K562 (cell line): Measurements from ENCODE around the gene USP28. TPM values are rescaled to one million over a fixed set of nuclear protein-coding genes. Genes with fewer than 3 reads are reported as not detected.

Source experiments
- ATAC-seq: fragments of 200-7000 bp; cut with Tn5 transposase; 3 replicates; pipeline ENCODE4 v1.9.1; 2020; ENCODE audit warnings: moderate library complexity
- BruUV-seq: library from RNA; stranded (reverse); fragments of 400-500 nt; replicated peaks from 2 replicates; lab custom pipeline; 2021; lab: Mats Ljungman, UMichigan
- CTCF ChIA-PET: fragments of 300-600 bp; formaldehyde crosslinking; extraction: SDS; loops from one replicate; lab custom pipeline; 2021; ENCODE audit warnings: low intra/inter-chr PET ratio; lab: Yijun Ruan, JAX
- POLR2A ChIA-PET: fragments of 300-600, 350-650 bp; sonication (Branson Sonifier 250); formaldehyde crosslinking; extraction: SDS; loops from one replicate; lab custom pipeline; 2021; ENCODE audit warnings: antibody characterized with exemption, inconsistent platforms; lab: Yijun Ruan, JAX
- DNase-seq, 4 experiments: peaks; one replicate each; pipeline versions ENCODE4 v3.0.0 to v3.0.0-alpha.2; 2011 to 2018; ENCODE audit warnings: low spot score in 3 of 4, mixed read lengths in 3 of 4; ENCODE audit errors: extremely low read depth in 1 of 4
- FAIRE-seq: peaks from 2 replicates; lab custom pipeline; 2011; peaks lifted over from hg19 to GRCh38; lab: Jason Lieb, UNC
- H2AFZ ChIP-seq: 2 replicates; pipeline ENCODE4 v1.6.0; 2011; ENCODE audit warnings: low read depth, low read length, control low read depth, inconsistent platforms
- H3K27ac ChIP-seq: fragments of 200-600 bp; 3 replicates; pipeline ENCODE4 v1.8.0; 2011; ENCODE audit warnings: low read depth, mild to moderate bottlenecking, control low read depth, inconsistent platforms, low read length, moderate library complexity, mixed read lengths; ENCODE audit errors: extremely low read depth
- H3K27me3 ChIP-seq, 2 experiments: fragments of 300-600 bp in 1 of 2; 2 replicates in 1 of 2; 3 replicates in 1 of 2; pipeline versions ENCODE4 v1.6.0 to v1.8.0; 2011; ENCODE audit warnings: inconsistent platforms in 2 of 2, low read length in 2 of 2, mild to moderate bottlenecking in 1 of 2, mixed read lengths in 1 of 2, moderate library complexity in 1 of 2; ENCODE audit not compliant: control insufficient read depth in 2 of 2, insufficient read depth in 2 of 2
- H3K36me3 ChIP-seq: fragments of 300-600 bp; 3 replicates; pipeline ENCODE4 v1.8.0; 2011; ENCODE audit warnings: mild to moderate bottlenecking, low read length, inconsistent platforms; ENCODE audit not compliant: control insufficient read depth, insufficient read depth
- H3K4me1 ChIP-seq, 2 experiments: fragments of 200-600 bp in 1 of 2; replicated peaks in 1 of 2; 2 replicates in 1 of 2; 3 replicates in 1 of 2; pipeline versions ENCODE4 v1.5.1 to v1.8.0; 2011; ENCODE audit warnings: inconsistent platforms in 2 of 2, low read length in 2 of 2, mild to moderate bottlenecking in 1 of 2, mixed read lengths in 1 of 2, moderate library complexity in 1 of 2; ENCODE audit not compliant: control insufficient read depth in 2 of 2, insufficient read depth in 2 of 2
- H3K4me2 ChIP-seq: 2 replicates; pipeline ENCODE4 v1.6.1; 2011; ENCODE audit warnings: low read length, control low read depth, inconsistent platforms, mixed read lengths; ENCODE audit not compliant: insufficient read depth
- H3K4me3 ChIP-seq: fragments of 200-600 bp; sonication (generic), shearing (Covaris generic); 2 replicates; pipeline ENCODE4 v1.5.1; 2016; ENCODE audit warnings: control low read depth, inconsistent platforms
- H3K79me2 ChIP-seq: fragments of 200-600 bp; 3 replicates; pipeline ENCODE4 v1.8.0; 2011; ENCODE audit warnings: low read length, inconsistent platforms; ENCODE audit not compliant: control insufficient read depth, insufficient read depth
- H3K9ac ChIP-seq, 2 experiments: 2 replicates each; pipeline versions ENCODE4 v1.6.0 to v1.6.1; 2011; ENCODE audit warnings: low read depth in 2 of 2, low read length in 2 of 2, control low read depth in 1 of 2, inconsistent platforms in 1 of 2, mild to moderate bottlenecking in 1 of 2, mixed read lengths in 1 of 2; ENCODE audit not compliant: insufficient read depth in 1 of 2
- H3K9me1 ChIP-seq: one replicate; pipeline ENCODE4 v1.6.0; 2011; ENCODE audit warnings: inconsistent platforms, mild to moderate bottlenecking, low read length, moderate library complexity; ENCODE audit not compliant: control insufficient read depth, insufficient read depth
- H3K9me3 ChIP-seq: replicated peaks from 2 replicates; pipeline ENCODE4 v1.5.1; 2011; ENCODE audit warnings: low read depth, low read length, inconsistent platforms; ENCODE audit not compliant: control insufficient read depth, insufficient read depth
- H4K20me1 ChIP-seq: replicated peaks from 2 replicates; pipeline ENCODE4 v1.6.1; 2011; ENCODE audit warnings: low read length, inconsistent platforms, mixed read lengths; ENCODE audit not compliant: control insufficient read depth, insufficient read depth
- CAMTA2 ChIP-seq: fragments of 250-450 bp; sonication (Bioruptor Pico); conservative IDR thresholded peaks from 2 replicates; pipeline ENCODE4 v1.5.1; 2022
- HIVEP1 ChIP-seq: fragments of 250-450 bp; sonication (Bioruptor Pico); IDR thresholded peaks from 2 replicates; pipeline ENCODE4 v1.4.0; 2020; ENCODE audit warnings: mild to moderate bottlenecking
- JUND ChIP-seq, 2 experiments: IDR thresholded peaks; 2 replicates in 1 of 2; 3 replicates in 1 of 2; pipeline ENCODE4 v1.6.1; 2011; ENCODE audit warnings: borderline replicate concordance in 2 of 2, low read depth in 2 of 2, low read length in 2 of 2, improper control_type of control experiment in 1 of 2, missing biosample characterization in 1 of 2, missing genetic modification characterization in 1 of 2, missing genetic modification reagents in 1 of 2
- MAFF ChIP-seq: IDR thresholded peaks from 2 replicates; pipeline ENCODE4 v1.6.1; 2012; ENCODE audit warnings: low read length, improper control_type of control experiment
- SUPT5H ChIP-seq: fragments of 450-650 bp; IDR thresholded peaks from 2 replicates; pipeline ENCODE4 v1.6.1; 2016
- TSC22D4 ChIP-seq: fragments of 450-650 bp; IDR thresholded peaks from 2 replicates; pipeline ENCODE4 v1.6.1; 2016; ENCODE audit warnings: missing genetic modification characterization, missing biosample characterization, control low read depth
- WGBS: fragments of 100-300 bp; shearing (Covaris generic); methylation state at CpG from one replicate; pipeline ENCODE4 v1.1.6; 2016; ENCODE audit warnings: low coverage, mixed read lengths; ENCODE audit not compliant: insufficient coverage; ENCODE audit errors: missing lambda C conversion rate; 5-methylcytosine and 5-hydroxymethylcytosine counted together
- in situ Hi-C: fragments of 300-500 bp; cut with MboI; formaldehyde crosslinking; loops from 4 replicates; pipeline ENCODE4 v1.15.0; 2018; ENCODE audit warnings: inconsistent platforms, mixed read lengths
- intact Hi-C: fragments of 100-400 bp; cut with micrococcal nuclease; formaldehyde crosslinking; loops from 2 replicates; pipeline ENCODE4 v1.14.2; 2022
- polyA plus RNA-seq, 8 experiments: library from polyadenylated mRNA; depleted of rRNA in 4 of 8; stranded (reverse) in 5 of 8; unstranded in 3 of 8; fragments of >200 nt; fragmentation: Nextera tagmentation in 2 of 8; fragmentation: Illumina TruSeq in 1 of 8; extraction: Ambion mirVana in 2 of 8; extraction: Trizol in 1 of 8; gene quantifications; 2 replicates each; pipeline versions ENCODE4 v1.2.1 to v1.2.3, GENCODE V29; 2011 to 2014; ENCODE audit warnings: inconsistent platforms in 1 of 8, missing spikeins in 1 of 8
- total RNA-seq, 7 experiments: library from RNA; depleted of rRNA in 6 of 7; stranded (reverse); fragments of >200 nt in 6 of 7; fragmentation: Illumina TruSeq in 2 of 7; extraction: Trizol in 2 of 7; gene quantifications; 2 replicates each; pipeline versions ENCODE4 v1.2.1 to v1.2.3, GENCODE V29; 2011 to 2021; ENCODE audit warnings: low replicate concordance in 1 of 7
- TF ChIP-seq, protein P1 (sequence below): fragments of 250-450 bp; sonication (Bioruptor Pico); IDR thresholded peaks from 2 replicates; pipeline ENCODE4 v1.5.0; 2020; ENCODE audit warnings: mild to moderate bottlenecking
- TF ChIP-seq, protein P2 (sequence below): fragments of 200-800 bp; sonication (Bioruptor generic); IDR thresholded peaks from 2 replicates; pipeline ENCODE4 v1.6.1; 2017; ENCODE audit warnings: missing genetic modification characterization, missing compliant biosample characterization
- TF ChIP-seq, protein P3 (sequence below): fragments of 200-800 bp; sonication (Bioruptor generic); IDR thresholded peaks from 2 replicates; pipeline ENCODE4 v1.6.1; 2016; ENCODE audit warnings: missing genetic modification characterization, missing compliant biosample characterization

The USP28 gene
- total and polyA plus RNA-seq, 9 of the 15 experiments (the other 6 are each of a cell fraction or from before 2014, with no cell fraction given) = 3.7 to 42.7 (median 20.3) TPM

DNA sequence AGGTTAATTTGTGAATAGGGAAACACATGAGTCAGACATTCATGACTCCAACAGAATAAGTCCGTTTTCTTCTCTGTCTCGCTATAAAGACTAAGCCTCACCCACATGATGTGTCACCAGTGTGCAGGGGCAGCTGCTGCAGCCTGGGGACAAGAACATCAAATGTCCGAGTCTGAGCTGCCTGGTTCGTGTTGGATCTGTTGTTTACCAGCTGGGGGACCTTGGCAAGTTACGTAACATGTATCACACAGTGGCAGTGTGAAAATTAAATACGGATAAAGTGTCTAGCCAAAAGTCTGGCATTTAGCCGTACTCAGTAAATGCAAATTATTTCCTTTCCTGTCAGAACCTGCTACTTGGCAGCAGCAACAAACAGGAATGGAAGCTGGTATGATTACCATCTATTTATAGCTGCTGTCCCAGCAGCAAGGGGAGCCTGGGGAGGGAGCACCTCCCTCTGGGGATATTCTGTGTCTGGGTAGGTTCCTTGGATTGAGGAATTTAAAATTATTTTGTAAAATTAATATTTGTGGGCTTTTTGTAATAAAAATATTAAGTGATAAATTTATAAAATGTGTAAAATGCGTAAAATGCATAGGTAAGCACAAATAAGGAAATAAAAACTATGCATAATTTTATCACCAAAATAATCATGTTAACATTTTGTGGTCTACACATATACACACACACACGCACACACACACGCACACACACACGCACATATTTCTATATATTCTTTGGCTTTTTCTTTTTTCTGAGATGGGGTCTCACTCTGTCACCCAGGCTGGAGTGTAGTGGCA lies 97.1 kb downstream of the USP28 start (continued):
- no peak for TF ChIP-seq TSC22D4 (tag)
- TF ChIP-seq, protein P1, sequence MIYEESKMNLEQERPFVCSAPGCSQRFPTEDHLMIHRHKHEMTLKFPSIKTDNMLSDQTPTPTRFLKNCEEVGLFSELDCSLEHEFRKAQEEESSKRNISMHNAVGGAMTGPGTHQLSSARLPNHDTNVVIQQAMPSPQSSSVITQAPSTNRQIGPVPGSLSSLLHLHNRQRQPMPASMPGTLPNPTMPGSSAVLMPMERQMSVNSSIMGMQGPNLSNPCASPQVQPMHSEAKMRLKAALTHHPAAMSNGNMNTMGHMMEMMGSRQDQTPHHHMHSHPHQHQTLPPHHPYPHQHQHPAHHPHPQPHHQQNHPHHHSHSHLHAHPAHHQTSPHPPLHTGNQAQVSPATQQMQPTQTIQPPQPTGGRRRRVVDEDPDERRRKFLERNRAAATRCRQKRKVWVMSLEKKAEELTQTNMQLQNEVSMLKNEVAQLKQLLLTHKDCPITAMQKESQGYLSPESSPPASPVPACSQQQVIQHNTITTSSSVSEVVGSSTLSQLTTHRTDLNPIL = no peak
- peak; percentile 56; the same call in 1 of the 2 replicates for TF ChIP-seq MAFF
- TF ChIP-seq CAMTA2 (CRISPR knock-in tag) = no peak
- no peak for TF ChIP-seq HIVEP1 (CRISPR knock-in tag)
- TF ChIP-seq SUPT5H = no peak
- TF ChIP-seq, protein P2, sequence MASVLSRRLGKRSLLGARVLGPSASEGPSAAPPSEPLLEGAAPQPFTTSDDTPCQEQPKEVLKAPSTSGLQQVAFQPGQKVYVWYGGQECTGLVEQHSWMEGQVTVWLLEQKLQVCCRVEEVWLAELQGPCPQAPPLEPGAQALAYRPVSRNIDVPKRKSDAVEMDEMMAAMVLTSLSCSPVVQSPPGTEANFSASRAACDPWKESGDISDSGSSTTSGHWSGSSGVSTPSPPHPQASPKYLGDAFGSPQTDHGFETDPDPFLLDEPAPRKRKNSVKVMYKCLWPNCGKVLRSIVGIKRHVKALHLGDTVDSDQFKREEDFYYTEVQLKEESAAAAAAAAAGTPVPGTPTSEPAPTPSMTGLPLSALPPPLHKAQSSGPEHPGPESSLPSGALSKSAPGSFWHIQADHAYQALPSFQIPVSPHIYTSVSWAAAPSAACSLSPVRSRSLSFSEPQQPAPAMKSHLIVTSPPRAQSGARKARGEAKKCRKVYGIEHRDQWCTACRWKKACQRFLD (CRISPR knock-in tag) = no peak

DNA sequence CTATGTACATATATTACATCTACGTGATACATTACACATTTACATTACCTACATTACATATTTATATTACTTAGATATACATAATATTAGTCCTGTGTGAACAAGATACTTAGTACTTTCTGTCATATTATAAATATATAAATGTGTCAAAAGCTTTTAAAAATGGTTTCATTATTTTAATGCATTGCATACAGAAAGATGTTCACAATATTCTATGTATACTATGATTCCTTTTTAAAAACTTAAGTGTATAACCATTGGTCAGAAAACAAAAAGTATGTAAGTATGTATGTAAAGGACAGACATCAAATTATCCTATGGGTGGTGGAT lies 101.2 kb downstream of the USP28 start:
- Histone ChIP-seq H3K27me3 (peaks cover 7 to 11% of the 10 kb centered on the region in 2 experiments), H3K4me1 (peaks cover 4 to 6% of the 10 kb centered on the region in 2 experiments; a peak in 4 of 5 replicates), H2AFZ (peak overlapping the region; percentile 93; the same call in 1 of the 2 replicates), H3K27ac (no peak overlapping the region), H3K79me2 (peaks cover 25% of the 10 kb centered on the region), H4K20me1 (no peaks in the 10 kb centered on the region), H3K4me3 (peak overlapping the region; percentile 83), H3K9me1 (no peaks in the 10 kb centered on the region), H3K9ac (peak overlapping the region in 1 of 2 experiments; percentile 83; a peak in 2 of 4 replicates), H3K9me3 (no peaks in the 10 kb centered on the region), H3K36me3 (peaks cover 7% of the 10 kb centered on the region), H3K4me2 (peak overlapping the region; percentile 92)
- ATAC-seq = no peak
- POLR2A ChIA-PET = interaction anchor here (1.0 kb wide), 2 partner anchors 8 to 33 kb away, joined by 3 to 4 read pairs; no protein-coding TSS in a partner anchor
- no peak for DNase-seq
- in situ Hi-C loops (no loop called here), intact Hi-C loops (no loop called here)
- CTCF ChIA-PET = no interaction called here
- WGBS = 0% methylated on average over 1 of the region's 1 CpG
- BruUV-seq = no TSS peak
- FAIRE-seq = no peak
- TF ChIP-seq JUND (IDR thresholded peaks at IDR 0.05; ENCODE audit: borderline replicate concordance, low read depth, low read length) (no peak), JUND (tag; IDR thresholded peaks at IDR 0.05; ENCODE audit: borderline replicate concordance, low read depth, low read length) (no peak)
- TF ChIP-seq, protein P3, sequence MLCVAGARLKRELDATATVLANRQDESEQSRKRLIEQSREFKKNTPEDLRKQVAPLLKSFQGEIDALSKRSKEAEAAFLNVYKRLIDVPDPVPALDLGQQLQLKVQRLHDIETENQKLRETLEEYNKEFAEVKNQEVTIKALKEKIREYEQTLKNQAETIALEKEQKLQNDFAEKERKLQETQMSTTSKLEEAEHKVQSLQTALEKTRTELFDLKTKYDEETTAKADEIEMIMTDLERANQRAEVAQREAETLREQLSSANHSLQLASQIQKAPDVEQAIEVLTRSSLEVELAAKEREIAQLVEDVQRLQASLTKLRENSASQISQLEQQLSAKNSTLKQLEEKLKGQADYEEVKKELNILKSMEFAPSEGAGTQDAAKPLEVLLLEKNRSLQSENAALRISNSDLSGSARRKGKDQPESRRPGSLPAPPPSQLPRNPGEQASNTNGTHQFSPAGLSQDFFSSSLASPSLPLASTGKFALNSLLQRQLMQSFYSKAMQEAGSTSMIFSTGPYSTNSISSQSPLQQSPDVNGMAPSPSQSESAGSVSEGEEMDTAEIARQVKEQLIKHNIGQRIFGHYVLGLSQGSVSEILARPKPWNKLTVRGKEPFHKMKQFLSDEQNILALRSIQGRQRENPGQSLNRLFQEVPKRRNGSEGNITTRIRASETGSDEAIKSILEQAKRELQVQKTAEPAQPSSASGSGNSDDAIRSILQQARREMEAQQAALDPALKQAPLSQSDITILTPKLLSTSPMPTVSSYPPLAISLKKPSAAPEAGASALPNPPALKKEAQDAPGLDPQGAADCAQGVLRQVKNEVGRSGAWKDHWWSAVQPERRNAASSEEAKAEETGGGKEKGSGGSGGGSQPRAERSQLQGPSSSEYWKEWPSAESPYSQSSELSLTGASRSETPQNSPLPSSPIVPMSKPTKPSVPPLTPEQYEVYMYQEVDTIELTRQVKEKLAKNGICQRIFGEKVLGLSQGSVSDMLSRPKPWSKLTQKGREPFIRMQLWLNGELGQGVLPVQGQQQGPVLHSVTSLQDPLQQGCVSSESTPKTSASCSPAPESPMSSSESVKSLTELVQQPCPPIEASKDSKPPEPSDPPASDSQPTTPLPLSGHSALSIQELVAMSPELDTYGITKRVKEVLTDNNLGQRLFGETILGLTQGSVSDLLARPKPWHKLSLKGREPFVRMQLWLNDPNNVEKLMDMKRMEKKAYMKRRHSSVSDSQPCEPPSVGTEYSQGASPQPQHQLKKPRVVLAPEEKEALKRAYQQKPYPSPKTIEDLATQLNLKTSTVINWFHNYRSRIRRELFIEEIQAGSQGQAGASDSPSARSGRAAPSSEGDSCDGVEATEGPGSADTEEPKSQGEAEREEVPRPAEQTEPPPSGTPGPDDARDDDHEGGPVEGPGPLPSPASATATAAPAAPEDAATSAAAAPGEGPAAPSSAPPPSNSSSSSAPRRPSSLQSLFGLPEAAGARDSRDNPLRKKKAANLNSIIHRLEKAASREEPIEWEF (CRISPR knock-in tag) = no peak
